Activated naive CD8-positive, alpha-beta T cell treated with anti-CD3 and anti-CD28 coated beads, Interleukin-2, amount 50 U/mL, for 16 hours (primary cell): Measurements from ENCODE around the gene LNPEP.

Experiments used
- DNase-seq: peaks from one replicate; pipeline ENCODE4 v3.0.0-alpha.2; 2020; ENCODE audit warnings: low read depth, low spot score

The LNPEP gene

DNA sequence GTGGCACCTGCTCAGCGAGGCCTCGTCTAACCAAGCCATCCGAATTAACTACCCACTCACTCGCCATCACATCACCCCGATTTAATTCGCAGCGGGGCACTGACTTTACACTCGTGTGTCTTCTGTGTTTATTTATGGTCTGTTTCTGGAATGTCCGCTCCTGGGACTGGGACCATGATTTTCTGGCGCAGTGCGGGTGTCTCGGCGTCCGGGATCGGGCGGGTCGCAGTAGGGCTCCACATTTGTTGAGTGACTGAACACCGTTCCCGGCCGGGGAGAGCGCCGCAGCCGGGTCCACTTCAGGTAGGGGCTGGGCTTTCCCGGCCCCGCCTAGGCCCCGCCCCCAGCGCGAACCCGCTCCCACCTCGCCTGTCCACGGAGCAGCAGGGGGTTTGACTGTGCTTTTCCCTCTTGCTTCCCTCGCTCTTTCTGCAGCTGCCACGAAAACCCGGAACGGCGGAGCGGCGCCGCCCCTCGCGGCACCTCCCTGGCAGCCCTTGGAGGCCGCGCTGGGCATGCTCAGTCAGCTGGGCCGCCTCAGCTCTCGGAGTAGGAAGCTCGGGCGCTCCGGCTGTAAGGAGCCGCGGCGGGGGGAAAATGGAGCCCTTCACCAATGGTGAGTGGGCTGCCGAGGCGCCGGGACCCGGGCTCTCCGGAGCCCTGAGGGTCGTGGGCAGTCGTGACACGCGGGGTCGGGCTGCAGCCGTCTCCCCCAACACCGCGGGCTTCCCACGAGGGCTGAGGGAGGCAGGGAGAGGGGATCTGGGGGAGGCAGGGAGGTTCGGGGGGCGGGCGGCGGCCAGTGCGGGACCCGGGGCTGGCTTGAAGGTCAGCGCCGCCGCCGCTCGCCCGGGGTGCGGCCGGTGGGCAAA lies at the start of gene LNPEP:
Gene LNPEP, plus strand, starts transcription at position 522 of the 872 bp plus-strand sequence. Its CDS starts 76 bp downstream, at position 598.
- DNase-seq, result peak; percentile 81

DNA sequence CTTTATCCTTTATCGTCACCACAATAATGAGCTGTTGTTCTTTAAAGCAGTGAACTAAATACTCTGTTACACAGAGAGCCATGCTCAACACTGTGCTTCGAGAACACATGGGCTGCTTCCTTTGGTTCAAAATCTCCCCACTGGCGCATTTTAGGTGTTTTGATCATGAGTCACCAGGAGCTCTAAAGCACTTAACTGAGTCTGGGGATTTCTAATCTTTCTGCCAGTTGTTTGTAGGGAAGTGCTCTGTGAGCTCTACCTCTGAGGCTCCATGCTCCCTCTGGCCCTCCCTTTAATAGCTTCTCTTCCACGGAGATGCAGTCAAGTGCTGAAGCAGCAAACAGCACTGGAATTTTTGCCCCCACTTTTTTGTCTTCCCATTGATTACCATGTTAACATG lies 42.5 kb upstream of the LNPEP start:
- DNase-seq, result no peak

DNA sequence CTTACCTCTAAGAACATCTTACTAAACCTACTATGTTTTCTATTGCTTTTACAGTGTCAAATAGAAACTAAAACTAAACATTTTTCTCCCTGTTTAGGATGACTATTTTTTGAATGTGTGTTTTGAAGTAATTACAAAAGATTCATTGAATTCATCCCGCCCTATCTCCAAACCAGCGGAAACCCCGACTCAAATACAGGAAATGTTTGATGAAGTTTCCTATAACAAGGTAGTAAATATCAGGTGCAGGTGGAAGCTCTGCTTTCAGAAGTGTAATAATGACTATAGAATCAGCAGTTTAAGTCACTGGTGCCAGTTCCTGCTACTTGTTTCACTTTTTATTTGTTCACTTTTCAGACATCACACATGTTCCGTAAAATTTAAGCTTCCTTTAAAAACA lies 39.6 kb upstream of the LNPEP start:
- DNase-seq, result no peak

DNA sequence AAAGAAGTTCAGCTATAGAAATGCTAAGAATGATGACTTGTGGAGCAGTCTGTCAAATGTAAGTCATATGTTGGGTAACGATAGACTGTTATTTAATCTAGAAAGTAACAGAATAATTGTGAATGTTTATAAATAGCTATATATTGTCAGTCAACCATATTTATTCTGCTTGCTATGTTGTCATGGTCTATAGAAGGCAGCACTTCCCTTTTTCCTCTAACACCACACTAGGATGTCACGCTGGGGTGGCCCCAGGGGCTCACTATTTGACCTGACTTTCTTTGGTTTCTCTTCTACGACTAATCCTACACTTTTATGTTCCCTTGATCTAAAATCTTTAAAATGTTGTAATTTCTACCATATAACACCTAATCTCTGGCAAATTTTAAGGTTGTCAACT lies 39.1 kb upstream of the LNPEP start:
- DNase-seq, result no peak

DNA sequence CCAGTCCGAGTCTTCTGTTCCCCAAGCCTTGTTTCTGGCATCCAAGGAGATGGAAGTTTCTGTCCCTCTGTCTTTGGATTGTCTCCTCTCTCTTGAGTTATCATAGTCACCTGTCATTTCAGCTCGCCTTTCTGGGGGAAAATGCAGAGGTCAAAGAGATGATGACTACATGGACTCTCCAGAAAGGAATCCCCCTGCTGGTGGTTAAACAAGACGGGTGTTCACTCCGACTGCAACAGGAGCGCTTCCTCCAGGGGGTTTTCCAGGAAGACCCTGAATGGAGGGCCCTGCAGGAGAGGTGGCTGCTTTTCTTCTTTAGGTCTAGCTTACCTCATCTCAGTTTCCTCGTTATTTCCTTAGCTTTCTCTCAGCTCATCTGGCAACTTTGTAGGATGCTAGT lies 34.5 kb upstream of the LNPEP start:
- DNase-seq, result no peak

DNA sequence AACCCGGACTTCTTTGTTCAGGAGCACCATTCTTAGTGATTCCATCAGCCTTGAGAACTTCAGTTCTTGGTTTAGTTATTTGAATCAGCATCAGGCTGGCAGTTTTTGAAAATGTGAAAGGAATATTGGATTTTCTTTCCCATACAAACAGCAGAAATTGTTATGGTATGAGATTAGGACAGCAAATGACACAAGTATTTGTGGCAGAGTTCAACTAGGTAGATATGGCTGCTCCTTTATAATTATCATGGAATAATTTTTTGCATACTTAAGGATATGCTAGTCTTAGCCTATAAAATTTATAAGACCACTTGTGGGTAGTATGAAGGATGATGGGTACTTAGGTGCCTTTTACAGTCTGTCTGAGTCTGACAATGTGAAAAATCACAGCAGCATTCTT lies 34.0 kb upstream of the LNPEP start:
- no peak for DNase-seq

DNA sequence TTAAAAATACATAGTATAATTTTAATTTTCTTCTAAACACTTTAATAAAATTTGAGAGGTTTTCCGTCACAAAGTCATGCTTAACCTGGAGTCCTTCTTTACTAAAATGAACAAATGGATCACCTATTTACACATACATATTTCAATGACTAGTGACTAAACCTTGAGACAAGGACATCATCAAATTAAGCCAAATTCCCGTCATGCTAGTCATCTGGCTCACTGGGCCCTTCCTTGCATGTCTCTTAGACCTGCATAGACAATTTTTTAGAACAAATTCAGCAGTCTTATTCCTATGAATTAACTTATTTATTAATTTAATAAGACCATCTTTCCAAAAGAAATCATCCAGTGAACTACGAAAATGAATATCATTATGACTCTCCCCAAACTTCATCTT lies 33.0 kb upstream of the LNPEP start:
- no peak for DNase-seq

DNA sequence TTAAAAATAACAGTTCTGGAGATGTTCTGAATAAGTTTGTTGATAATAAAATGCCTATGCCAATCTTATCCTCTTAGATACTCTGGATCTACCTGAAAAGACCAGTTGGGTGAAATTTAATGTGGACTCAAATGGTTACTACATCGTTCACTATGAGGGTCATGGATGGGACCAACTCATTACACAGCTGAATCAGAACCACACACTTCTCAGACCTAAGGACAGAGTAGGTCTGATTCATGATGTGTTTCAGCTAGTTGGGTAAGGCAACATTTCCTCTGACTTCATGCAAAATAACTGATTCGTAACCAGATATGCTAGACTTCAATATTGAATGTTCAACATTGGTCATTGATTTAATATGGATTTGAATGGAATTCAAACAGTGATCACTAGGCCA lies 32.6 kb upstream of the LNPEP start:
- no peak for DNase-seq

DNA sequence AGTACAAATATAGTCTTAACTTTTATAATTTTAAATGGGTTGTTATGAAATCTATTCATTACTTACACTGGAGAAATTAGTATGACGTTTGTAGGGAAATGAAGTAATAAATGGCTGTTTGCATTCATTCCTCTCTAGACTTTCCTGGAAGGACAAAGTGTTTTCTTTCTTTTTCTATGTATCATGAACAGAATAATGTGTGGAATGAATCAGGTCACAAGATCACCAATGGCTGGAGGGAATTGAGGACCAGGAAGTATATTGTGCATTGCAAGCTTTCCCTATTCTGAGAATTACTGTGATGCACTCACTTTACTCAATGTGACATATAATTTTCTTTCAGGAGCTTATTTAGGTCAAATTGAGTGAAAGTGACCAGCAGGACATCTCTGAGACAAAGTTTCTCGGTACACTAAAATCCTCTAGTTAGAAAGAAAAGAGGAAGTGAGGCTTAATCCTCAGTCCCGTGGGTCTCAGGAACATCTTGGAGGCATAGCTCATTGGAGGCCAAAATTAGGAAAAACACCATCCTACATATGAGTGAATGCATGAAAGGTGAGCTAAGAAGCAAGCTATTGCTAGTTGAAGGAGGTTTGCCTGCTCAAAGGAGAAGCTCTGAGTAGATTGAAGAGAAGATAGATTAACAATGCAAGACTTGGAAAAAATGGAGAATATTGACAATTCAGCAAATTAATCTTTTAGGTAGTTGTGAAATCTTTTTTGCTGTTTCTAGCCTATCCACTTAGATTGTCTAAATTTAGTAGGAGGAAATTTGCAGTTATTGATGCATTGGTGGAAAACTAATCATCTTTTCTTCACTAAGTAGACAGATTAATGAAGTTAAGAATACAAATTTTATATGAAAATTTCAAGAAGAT lies 31.6 kb upstream of the LNPEP start:
- no peak for DNase-seq

DNA sequence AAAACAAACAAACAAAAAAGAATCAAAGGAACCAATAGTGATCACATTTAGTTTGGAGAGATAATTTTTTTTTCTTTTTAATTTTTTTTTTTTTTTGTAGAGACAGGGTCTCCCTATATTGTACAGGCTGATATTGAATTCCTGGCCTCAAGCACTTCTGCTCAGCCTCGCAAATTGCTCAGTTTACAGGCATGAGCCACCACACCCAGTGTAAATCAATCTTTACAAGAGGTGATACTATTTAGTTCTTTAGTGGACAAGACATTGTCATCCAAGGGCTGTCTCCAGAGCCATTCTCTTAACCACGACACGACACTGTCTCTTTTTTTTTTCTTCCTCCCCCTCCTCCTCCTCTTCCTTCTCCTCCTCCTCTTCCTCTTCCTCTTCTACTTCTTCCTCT lies 30.0 kb upstream of the LNPEP start:
- no peak for DNase-seq

DNA sequence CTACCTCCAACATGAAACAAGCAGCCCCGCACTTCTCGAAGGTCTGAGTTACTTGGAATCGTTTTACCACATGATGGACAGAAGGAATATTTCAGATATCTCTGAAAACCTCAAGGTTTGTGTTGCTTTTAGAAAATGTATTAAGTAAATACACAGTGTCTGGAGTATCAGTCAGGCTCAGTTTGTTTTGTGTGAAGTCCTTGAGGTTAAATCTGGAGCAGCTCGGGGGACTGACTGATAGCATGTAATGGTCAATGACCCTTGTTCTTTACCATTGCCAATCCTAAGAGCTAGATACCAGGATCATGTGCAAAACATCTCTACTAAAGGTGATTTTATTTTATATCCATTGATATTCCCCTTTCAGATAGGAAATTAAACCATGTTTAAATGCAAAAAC lies 26.9 kb upstream of the LNPEP start:
- no peak for DNase-seq

DNA sequence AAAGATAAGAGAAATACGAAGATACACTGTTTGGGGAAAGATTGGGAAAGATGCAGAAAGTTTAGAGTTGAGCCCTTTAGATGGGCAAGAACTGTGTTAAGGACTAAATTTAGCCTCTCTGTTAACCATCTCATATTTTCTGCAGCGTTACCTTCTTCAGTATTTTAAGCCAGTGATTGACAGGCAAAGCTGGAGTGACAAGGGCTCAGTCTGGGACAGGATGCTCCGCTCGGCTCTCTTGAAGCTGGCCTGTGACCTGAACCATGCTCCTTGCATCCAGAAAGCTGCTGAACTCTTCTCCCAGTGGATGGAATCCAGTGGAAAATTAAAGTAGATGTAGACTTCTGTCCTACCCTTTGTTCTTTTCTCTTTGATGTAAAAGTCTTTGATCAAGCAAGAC lies 26.4 kb upstream of the LNPEP start:
- no peak for DNase-seq

DNA sequence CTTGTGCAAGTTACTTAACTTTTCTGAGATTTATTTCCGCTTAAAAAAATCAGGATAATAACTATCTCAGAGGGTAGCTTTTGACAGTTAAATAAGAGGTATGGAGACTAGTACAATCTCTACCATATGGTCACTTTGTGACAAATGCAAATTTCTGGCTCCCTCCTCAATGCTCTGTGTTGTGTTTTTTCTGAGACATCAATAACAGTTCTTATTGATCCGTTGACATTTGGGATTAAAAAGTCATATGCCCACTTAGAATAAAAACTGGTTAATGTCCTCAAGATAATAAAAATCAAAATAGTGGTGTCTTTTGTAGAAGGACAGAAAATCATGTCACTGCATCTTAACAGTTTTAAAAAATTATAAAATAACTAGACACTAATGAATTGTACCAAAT lies 24.7 kb upstream of the LNPEP start:
- DNase-seq, result no peak

DNA sequence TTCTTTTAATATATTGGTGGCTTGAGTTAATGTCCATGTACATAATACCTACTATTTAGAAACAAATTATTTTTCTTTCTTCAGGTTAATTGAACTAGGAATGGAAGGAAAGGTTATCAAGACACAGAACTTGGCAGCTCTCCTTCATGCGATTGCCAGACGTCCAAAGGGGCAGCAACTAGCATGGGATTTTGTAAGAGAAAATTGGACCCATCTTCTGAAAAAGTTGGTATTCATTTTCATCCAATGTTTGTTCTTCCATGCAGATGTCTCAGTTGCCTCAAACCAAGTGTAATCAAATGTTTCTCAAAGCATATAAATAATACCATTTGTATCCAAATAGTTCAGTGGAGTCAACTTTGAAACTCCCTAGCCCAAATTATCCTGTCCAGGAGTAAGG lies 22.6 kb upstream of the LNPEP start:
- DNase-seq, result no peak

DNA sequence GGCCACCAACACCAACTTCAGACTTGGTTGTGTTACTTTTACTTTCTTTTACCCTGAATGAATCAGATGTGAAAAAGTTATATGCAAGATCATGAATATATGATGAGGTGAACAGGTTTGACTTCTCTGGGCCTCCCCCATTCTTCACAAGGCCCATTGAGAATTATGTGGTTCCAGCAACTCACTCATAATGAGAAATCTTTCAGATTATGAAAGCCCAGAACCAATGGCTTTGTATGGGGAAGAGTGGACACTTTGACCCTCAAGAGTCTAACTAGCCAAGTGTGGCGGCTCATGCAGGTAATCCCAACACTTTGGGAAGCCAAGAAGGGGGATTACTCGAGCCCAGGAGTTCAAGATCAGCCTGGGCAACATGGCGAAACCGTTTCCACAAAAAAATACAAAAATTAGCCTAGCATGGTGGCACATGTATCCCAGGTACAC lies 16.1 kb upstream of the LNPEP start:
- no peak for DNase-seq

DNA sequence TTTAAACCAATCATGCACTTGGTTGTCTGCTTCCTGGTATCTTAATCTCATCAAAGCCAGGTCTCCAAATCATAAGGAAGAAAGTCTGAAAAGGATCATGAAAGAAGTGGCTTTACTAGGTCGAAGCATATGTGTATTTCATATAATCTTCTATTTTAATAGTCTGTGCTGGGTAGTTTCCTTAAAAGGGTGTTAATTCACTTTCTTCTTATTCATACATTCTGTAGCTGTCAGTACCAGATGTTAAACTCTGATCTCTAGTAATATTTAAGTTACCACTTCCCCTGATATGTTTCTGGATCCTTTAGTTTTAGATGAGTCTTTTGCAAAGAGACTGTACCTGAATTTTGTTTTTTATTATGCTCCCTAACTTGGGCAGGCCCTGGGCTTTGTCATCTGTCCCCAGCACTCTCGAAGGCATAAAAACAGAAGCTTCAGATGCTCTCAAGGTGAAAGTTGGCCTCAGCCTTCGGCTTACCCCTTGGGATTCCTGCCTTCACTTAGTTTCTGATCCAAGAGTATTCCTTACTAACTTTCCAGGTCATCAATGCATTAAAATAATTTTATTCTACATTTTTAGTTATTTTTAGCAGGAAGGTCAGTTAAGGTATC lies 15.0 kb upstream of the LNPEP start:
- no peak for DNase-seq

DNA sequence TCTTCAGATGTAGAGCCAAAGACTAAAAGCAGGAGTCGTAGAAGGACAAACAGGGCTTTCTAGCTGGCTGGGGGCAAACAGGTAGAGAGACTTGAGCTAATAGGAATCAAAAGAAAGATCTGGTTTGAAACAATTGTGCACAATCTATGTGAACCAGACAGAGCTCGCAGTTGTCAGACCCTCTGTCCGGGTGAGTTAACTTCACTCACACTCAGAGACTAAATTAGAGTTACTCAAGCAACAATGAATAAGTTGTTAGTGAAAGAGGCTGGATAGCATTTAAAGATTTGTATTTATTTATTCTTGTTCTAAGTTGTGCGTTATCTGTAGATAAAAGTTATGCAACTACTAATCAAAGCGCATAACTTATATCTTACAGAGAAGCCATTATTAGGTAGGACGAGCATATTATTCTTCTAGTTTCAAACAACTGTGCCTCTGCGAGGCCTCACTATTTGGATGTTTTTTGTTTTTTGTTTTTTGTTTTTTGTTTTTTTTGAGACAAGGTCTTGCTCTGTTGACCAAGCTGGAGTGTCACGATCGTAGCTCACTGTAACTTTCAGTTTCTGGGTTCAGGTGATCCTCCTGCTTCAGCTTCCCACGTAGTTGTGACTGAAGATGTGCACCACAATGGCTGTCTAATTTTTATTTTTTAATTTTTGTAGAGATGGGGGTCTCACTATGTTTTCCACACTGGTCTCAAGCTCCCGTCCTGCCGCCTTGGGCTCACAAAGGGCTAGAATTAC lies 13.2 kb upstream of the LNPEP start:
- no peak for DNase-seq

DNA sequence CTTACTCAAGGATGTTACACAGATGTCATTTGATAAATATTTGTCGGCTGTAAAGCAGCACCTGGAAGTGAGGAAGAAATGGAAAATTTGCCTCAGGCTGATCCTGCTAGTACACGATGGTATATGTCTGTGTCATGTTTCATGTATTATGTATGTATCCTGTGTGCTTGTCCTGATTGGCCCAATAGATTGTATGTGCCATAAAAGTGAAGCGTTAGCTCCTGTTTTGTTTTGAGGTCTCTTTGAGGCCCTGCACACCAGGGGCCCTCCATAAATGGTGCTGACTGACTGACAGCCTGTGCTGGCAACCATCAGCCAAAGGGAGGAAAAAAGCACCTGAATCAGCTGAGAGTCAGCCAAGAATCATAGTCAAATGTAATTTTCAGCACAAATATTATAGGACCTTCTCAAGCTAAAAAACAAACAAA lies 11.8 kb upstream of the LNPEP start:
- DNase-seq, result no peak

DNA sequence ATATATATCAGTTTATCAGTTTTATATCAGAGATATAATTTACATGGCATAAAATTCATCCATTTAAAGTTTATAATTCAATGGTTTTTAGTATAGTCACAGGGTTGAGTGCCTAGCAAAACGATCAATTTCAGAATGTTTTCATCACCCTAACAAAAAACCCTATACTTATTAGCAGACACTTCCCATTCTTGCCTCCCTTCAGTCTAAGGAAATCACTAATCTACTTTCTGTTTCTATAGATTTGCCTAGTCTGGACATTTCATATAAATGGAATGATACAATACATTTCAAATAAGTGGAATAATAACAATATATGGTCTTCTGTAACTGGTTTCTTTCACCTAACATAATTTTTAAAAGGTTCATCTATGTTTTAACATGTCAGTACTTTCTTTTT lies 9.6 kb upstream of the LNPEP start:
- DNase-seq, result no peak

DNA sequence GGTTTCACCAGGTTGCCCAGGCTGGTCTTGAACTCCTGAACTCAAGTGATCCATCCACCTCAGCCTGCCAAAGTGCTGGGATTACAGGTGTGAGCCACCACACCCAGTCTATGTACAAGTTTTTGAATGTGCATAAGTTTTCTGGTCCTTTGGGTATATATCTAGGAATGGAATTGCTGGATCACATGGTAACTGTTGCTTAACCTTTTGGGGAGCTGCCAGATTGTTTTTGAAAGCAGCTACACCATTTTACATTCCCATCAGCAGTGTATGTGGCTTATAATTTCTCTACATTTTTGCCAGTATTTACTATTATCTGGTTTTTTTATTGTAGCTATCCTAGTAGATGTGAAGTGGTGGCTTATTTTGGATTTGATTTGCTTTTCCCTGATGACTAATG lies 8.9 kb upstream of the LNPEP start:
- no peak for DNase-seq

DNA sequence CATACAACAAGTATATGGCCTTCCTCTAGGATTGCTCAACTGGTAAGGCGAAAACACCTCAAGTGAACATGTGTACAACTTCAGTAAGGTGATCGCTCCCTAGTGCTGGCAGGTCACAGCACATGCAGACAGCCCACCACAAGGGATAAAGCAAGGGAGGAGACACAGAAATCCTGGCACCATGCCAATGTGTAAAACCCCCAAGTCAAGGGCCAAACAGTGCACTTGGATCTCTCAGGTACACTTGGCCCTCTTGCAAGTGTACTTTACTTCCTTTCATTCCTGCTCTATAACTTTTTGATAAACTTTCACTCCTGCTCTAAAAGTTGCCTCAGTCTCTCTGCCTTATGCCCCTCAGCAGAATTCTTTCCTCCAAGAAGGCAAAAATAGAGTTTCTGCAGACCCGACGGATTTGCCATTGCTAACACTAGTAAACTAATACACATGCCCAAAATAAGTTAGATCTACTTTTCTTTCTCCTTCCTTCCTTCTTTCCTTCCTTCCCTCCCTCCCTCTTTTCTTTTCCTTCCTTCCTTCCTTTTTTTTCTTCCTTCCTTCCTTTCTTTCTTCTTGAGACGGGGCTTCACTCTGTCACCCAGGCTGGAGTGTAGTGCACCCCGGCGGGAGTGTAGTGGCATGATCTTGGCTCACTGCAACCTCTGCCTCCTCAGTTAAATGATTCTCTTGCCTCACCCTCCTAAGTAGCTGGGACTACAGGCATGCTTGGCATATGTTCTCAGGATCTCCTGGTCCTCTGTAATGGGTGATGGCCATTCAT lies 6.8 kb upstream of the LNPEP start:
- no peak for DNase-seq
